Stomach (tissue), 4 donors: Measurements from ENCODE around the gene SCO2.

Source experiments
- EP300 ChIP-seq: sonication (generic); formaldehyde crosslinking; IDR thresholded peaks from one replicate; pipeline ENCODE4 v1.6.1; 2017; ENCODE audit warnings: antibody characterized with exemption
- POLR2AphosphoS5 ChIP-seq, 3 donors: sonication (generic); formaldehyde crosslinking; IDR thresholded peaks; one replicate each; pipeline ENCODE4 v1.6.1; 2016; ENCODE audit warnings: antibody characterized with exemption in 3 of 3

- no peak for TF ChIP-seq POLR2AphosphoS5 (IDR thresholded peaks at IDR 0.05)
- TF ChIP-seq EP300, result no peak
These were observed 23.8 kb upstream of the SCO2 start for GRCh38 chr22:50548921-50549790.
